Stimulated activated naive CD8-positive, alpha-beta T cell treated with anti-CD3 and anti-CD28 coated beads, Interleukin-15, Interleukin-2, amounts not matched to agents 100 ng/mL and 50 ng/mL, for 24 hours (primary cell): ENCODE data around the gene CEMP1.

Experiments used
- H3K27ac Mint-ChIP-seq: one replicate; pipeline ENCODE4 v1.8.0; 2021; ENCODE audit warnings: mild to moderate bottlenecking, mixed read lengths
- H3K27me3 Mint-ChIP-seq: one replicate; pipeline ENCODE4 v1.8.0; 2021; ENCODE audit warnings: mixed read lengths
- H3K36me3 Mint-ChIP-seq: one replicate; pipeline ENCODE4 v1.8.0; 2021; ENCODE audit warnings: low read depth, mixed read lengths
- H3K4me1 Mint-ChIP-seq: one replicate; pipeline ENCODE4 v1.8.0; 2021; ENCODE audit warnings: low read depth, mixed read lengths
- H3K4me3 Mint-ChIP-seq: one replicate; pipeline ENCODE4 v1.8.0; 2021; ENCODE audit warnings: mild to moderate bottlenecking, mixed read lengths
- H3K9me3 Mint-ChIP-seq: one replicate; pipeline ENCODE4 v1.8.0; 2021; ENCODE audit warnings: mixed read lengths

Gene CEMP1

DNA sequence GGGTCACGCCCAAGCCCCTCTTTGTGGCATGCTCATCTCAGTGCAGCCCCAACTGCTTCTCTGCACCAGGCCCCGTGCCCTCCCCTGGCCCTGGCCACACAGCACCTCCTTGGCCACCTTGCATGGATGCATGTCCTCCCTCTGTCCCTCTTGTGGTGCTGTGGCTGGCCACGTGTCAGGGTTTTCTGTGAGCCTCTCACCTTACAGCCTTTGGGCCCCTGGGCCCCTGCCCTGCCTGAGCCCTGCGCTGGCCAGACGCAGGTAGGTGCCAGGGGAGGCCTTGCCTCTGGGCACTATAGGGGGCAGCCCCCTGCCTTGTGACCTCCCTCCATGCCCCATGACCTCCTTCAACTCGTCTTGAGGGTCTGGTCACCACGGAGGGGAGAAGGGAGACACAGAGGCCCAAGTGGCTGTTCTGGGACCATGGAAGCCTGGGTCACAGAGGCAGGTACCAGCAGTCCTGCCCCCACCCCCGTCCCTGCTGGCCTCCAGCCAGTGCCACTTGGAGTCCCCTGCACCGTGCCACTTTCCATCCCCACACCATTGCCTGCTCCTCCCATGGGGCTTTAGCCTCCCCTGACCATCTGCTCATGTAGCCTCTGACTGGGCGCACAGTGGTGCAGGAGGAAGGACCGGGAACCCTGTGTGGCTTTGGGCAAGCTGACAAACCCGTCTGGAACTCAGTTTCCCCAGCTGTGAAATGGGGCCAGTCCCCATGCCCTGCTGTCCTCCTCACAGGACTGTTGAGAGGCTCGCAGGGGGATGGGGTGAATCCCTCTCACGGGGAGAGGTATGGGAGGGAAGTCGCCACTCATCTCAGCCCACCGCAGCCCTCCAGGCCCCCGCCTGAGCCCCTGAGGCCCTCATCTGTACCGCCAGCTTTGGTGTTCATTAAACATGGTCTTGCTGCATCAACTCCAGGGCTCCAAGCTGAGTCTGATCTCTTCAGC, 29.0 kb downstream of the CEMP1 start:
- Mint-ChIP-seq H3K4me1 (peaks cover 4% of the 10 kb centered on the region), H3K4me3 (no peak overlapping the region), H3K27ac (no peak overlapping the region), H3K9me3 (no peaks in the 10 kb centered on the region), H3K27me3 (no peaks in the 10 kb centered on the region), H3K36me3 (peaks cover 8% of the 10 kb centered on the region)

GRCh38 chr16:2500918-2501750, 30.1 kb downstream of the CEMP1 start:
- Mint-ChIP-seq H3K4me1 (no peaks in the 10 kb centered on the region), H3K36me3 (peaks cover 8% of the 10 kb centered on the region), H3K27me3 (no peaks in the 10 kb centered on the region), H3K4me3 (no peak overlapping the region), H3K27ac (no peak overlapping the region), H3K9me3 (no peaks in the 10 kb centered on the region)

DNA sequence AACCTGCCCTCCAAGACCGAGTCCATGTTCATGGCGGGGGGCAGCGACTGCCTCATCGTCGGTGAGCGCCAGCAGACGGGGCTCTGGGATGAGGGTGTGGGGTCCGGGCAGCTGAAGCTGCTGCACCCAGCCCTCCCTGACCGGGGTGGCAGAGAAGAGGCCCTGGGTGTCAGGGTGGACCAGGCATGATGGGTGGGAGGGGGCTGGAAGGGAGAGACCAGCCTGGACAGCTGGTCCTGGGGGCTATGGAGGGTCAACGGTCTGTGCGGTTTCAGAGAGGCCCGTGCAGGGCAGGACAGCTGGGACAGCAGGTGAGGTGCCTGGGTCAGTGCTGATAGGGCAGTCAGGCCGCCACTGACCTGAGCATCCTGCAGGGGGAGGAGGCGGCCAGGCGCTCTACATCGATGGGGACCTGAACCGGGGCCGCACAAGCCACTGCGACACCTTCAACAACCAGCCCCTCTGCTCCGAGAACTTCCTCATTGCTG, 30.7 kb downstream of the CEMP1 start:
- no peaks in the 10 kb centered on the region for H3K4me1 Mint-ChIP-seq
- H3K9me3 Mint-ChIP-seq, result no peaks in the 10 kb centered on the region
- H3K4me3 Mint-ChIP-seq, result no peak overlapping the region
- no peaks in the 10 kb centered on the region for H3K27me3 Mint-ChIP-seq
- no peak overlapping the region for H3K27ac Mint-ChIP-seq
- H3K36me3 Mint-ChIP-seq, result peaks cover 8% of the 10 kb centered on the region

DNA sequence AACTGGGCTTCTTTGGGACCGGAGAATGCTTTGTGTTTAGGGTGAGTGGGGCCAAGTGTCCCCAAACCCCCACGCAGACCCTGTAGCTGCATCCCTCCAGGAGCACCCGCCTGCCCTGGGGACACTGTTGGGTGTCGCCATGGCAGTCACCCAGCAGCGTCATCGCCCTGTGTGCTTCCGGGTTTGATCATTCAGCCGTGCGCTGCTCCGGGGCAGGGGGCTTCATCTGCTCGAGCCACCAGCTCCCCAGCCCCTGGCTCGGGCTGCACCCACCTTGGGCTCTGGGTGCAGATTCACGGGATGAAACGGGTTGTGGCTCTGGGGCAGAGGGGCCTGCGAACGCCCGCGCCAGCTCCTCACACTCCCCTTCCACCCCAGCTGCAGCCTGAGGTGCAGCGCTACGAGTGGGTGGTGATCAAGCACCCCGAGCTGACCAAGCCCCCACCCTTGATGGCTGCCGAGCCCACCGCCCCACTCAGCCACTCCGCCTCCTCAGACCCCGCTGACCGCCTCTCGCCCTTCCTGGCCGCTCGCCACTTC, 31.2 kb downstream of the CEMP1 start:
- no peak overlapping the region for H3K4me3 Mint-ChIP-seq
- H3K4me1 Mint-ChIP-seq, result no peaks in the 10 kb centered on the region
- H3K36me3 Mint-ChIP-seq, result peaks cover 8% of the 10 kb centered on the region
- no peak overlapping the region for H3K27ac Mint-ChIP-seq
- H3K27me3 Mint-ChIP-seq, result no peaks in the 10 kb centered on the region
- H3K9me3 Mint-ChIP-seq, result no peaks in the 10 kb centered on the region

- Mint-ChIP-seq H3K27ac (no peak overlapping the region), H3K36me3 (peaks cover 8% of the 10 kb centered on the region), H3K9me3 (no peaks in the 10 kb centered on the region), H3K4me3 (no peak overlapping the region), H3K27me3 (no peaks in the 10 kb centered on the region), H3K4me1 (no peaks in the 10 kb centered on the region)
These were observed 31.8 kb downstream of the CEMP1 start for GRCh38 chr16:2499454-2499853.

DNA sequence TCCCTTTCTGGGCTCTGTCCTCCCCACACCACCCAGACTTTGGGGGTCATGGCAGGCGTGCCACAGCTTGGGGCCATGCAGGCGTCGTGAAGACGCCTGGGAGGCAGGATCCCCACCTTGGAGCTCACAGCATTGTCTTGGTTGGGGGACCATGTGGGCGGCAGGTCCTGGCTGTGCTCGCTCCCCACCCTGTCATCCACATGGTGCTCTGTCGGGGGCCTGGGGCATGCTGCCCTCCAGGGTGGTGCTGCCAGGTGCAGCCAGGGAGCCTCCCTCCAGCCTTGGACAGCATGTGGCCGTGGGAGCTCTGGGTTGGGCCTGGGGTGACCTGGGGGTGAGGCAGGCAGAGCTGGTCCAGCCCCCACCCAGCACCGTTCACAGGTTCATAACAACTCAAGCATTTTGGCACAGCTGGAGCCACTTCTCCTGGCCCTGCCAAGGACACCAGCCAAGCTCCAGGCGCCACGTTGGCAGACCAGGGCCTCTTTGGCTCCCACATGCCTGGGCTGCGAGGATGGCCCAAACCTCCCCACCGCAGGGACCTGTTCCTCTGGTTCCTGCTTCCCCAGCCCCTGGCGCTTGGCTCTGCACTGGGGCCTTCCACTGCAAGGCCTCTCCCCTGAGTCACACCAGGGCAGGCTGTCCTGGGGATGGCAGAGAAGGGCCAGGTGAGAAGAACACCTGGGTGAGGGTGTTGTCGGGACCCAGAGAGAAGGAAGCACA, 32.5 kb downstream of the CEMP1 start:
- no peak overlapping the region for H3K4me3 Mint-ChIP-seq
- no peaks in the 10 kb centered on the region for H3K27me3 Mint-ChIP-seq
- H3K36me3 Mint-ChIP-seq, result peaks cover 8% of the 10 kb centered on the region
- H3K4me1 Mint-ChIP-seq, result no peaks in the 10 kb centered on the region
- H3K9me3 Mint-ChIP-seq, result no peaks in the 10 kb centered on the region
- H3K27ac Mint-ChIP-seq, result no peak overlapping the region

GRCh38 chr16:2497695-2498484, 33.3 kb downstream of the CEMP1 start:
- no peaks in the 10 kb centered on the region for H3K27me3 Mint-ChIP-seq
- peaks cover 8% of the 10 kb centered on the region for H3K36me3 Mint-ChIP-seq
- no peaks in the 10 kb centered on the region for H3K9me3 Mint-ChIP-seq
- H3K27ac Mint-ChIP-seq, result no peak overlapping the region
- H3K4me3 Mint-ChIP-seq, result no peak overlapping the region
- H3K4me1 Mint-ChIP-seq, result no peaks in the 10 kb centered on the region

DNA sequence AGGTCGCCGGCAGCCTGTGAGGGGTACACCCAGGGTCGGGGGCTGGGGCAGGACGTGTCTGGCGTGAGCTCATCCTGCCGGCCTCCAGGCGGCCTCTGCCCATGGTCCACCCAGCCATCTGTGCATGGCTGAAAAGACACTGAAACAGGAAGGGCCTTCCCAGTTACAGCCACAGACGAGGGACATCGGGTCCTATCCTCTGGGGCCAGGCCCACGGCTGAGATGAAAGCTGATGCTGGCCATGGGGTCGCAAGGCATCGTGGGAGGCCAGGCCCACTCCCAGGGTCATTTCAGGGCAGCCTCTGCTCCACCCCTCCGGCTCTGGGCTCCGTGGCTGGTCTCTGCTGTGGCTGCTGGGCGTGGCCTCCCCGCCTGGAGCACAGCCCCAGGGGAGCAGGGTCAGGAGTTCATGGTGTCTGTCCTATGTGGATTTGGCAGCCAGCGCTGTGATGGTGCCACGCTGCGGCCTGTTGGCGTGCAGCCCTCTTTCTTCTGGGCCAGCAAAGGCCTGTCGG, 34.0 kb downstream of the CEMP1 start:
- no peak overlapping the region for H3K27ac Mint-ChIP-seq
- no peaks in the 10 kb centered on the region for H3K27me3 Mint-ChIP-seq
- H3K36me3 Mint-ChIP-seq, result peaks cover 8% of the 10 kb centered on the region

GRCh38 chr16:2496223-2497115, 34.7 kb downstream of the CEMP1 start:
- no peak overlapping the region for H3K27ac Mint-ChIP-seq
- no peaks in the 10 kb centered on the region for H3K27me3 Mint-ChIP-seq
- H3K4me1 Mint-ChIP-seq, result no peaks in the 10 kb centered on the region
- H3K4me3 Mint-ChIP-seq, result no peak overlapping the region
- H3K9me3 Mint-ChIP-seq, result no peaks in the 10 kb centered on the region
- H3K36me3 Mint-ChIP-seq, result peaks cover 8% of the 10 kb centered on the region

More for the DNA sequence above, 34.0 kb downstream of the CEMP1 start:
- Mint-ChIP-seq H3K9me3 (no peaks in the 10 kb centered on the region), H3K4me3 (no peak overlapping the region), H3K4me1 (no peaks in the 10 kb centered on the region)

GRCh38 chr16:2495041-2495440, 36.2 kb downstream of the CEMP1 start:
- Mint-ChIP-seq H3K4me1 (no peaks in the 10 kb centered on the region), H3K9me3 (no peaks in the 10 kb centered on the region), H3K27ac (no peak overlapping the region), H3K27me3 (no peaks in the 10 kb centered on the region), H3K36me3 (peaks cover 8% of the 10 kb centered on the region), H3K4me3 (no peak overlapping the region)

DNA sequence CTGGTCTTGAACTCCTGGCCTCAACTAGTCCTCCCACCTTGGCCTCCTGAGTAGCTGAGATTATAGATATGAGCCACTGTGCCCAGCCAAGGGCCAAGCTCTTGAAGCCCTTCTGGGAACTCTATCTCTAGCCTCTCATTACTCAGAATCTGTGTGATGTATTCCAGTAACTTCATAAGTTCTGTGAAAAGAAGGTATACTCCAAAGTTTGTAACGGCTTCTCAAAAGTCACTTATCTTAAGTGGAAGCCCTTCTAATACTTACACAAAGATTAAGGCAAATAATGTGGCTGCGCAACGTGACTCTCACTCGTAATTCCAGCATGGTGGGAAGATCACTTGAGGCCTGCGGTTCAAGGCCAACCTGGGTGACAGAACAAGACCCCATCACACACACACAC, 36.6 kb downstream of the CEMP1 start:
- no peak overlapping the region for H3K27ac Mint-ChIP-seq
- H3K9me3 Mint-ChIP-seq, result no peaks in the 10 kb centered on the region
- peaks cover 8% of the 10 kb centered on the region for H3K36me3 Mint-ChIP-seq
- H3K27me3 Mint-ChIP-seq, result no peaks in the 10 kb centered on the region
- H3K4me1 Mint-ChIP-seq, result no peaks in the 10 kb centered on the region
- no peak overlapping the region for H3K4me3 Mint-ChIP-seq

DNA sequence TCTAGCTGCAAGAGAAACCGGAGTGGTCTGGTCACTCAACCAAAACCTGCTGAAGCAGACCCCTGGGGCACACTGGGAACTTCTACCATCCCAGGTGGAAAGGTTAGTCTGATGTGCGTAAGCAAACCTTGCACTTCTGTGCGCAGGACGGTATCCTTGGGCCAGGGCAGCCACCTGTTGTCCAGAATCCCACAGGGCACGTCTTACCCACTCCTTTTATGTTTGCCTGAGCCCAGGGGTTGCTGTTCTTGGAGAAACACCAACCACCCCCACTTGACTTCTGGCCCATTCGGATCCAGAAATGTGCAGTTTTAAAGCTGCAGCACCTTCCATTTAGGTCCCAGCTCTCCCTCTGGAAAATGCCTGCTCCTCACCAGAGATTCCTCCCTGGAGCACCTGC, 37.6 kb downstream of the CEMP1 start:
- no peaks in the 10 kb centered on the region for H3K27me3 Mint-ChIP-seq
- H3K4me1 Mint-ChIP-seq, result no peaks in the 10 kb centered on the region
- H3K4me3 Mint-ChIP-seq, result no peak overlapping the region
- no peaks in the 10 kb centered on the region for H3K9me3 Mint-ChIP-seq
- H3K36me3 Mint-ChIP-seq, result peaks cover 8% of the 10 kb centered on the region
- H3K27ac Mint-ChIP-seq, result no peak overlapping the region

DNA sequence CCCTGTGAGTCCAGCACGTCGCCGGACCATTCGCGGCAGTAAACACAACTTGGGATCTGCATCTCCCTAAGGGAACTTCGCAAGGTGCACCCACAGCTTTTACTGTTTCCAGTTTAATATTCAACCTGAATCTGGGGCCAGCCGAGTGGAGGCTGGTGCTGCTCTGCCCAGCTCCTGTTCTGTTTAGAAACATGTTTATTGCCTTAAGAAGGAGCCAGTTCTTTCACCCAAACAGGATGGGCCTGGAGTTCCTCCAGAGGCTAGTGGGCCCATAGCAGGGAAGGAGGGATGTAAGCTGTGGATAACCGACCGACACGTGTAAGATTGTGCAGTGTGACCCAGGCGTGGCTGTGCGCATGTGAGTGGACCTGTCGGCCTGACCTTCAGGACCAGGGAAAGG, 38.9 kb downstream of the CEMP1 start:
- H3K4me3 Mint-ChIP-seq, result no peak overlapping the region
- no peaks in the 10 kb centered on the region for H3K9me3 Mint-ChIP-seq
- H3K27me3 Mint-ChIP-seq, result no peaks in the 10 kb centered on the region
- H3K4me1 Mint-ChIP-seq, result peaks cover 10% of the 10 kb centered on the region
- H3K36me3 Mint-ChIP-seq, result peaks cover under 1% of the 10 kb centered on the region
- H3K27ac Mint-ChIP-seq, result no peak overlapping the region
